GM21390 (cell line): ENCODE data around the gene UBAP2.

Experiments
- ATAC-seq: cut with Tn5 transposase; IDR thresholded peaks from one replicate; pipeline ENCODE4 v1.9.1; 2021; ENCODE audit not compliant: unreplicated experiment

The UBAP2 gene

GRCh38 chr9:33924978-33925797 is 123.5 kb downstream of the UBAP2 start:
- no peak for ATAC-seq

- ATAC-seq: no peak
Observed at GRCh38 chr9:33923998-33924701, 124.5 kb downstream of the UBAP2 start.

GRCh38 chr9:33923079-33923478 is 125.6 kb downstream of the UBAP2 start:
- no peak for ATAC-seq

GRCh38 chr9:33921967-33922895 is 126.5 kb downstream of the UBAP2 start:
- ATAC-seq: no peak

- no peak for ATAC-seq
Observed at GRCh38 chr9:33919276-33919897, 129.3 kb downstream of the UBAP2 start.

GRCh38 chr9:33917036-33917435 is 131.7 kb downstream of the UBAP2 start:
- ATAC-seq: no peak

GRCh38 chr9:33914887-33915628 is 133.6 kb downstream of the UBAP2 start:
- ATAC-seq: no peak

GRCh38 chr9:33913541-33913940 is 135.1 kb downstream of the UBAP2 start:
- no peak for ATAC-seq

GRCh38 chr9:33908749-33909148 is 139.9 kb downstream of the UBAP2 start:
- no peak for ATAC-seq

GRCh38 chr9:33908114-33908513 is 140.6 kb downstream of the UBAP2 start:
- no peak for ATAC-seq

GRCh38 chr9:33907347-33907746 is 141.3 kb downstream of the UBAP2 start:
- ATAC-seq: no peak

GRCh38 chr9:33906769-33907168 is 141.9 kb downstream of the UBAP2 start:
- no peak for ATAC-seq

- no peak for ATAC-seq
Observed at GRCh38 chr9:33905137-33905536, 143.6 kb downstream of the UBAP2 start.

- no peak for ATAC-seq
Observed at GRCh38 chr9:33903157-33903780, 145.4 kb downstream of the UBAP2 start.

- ATAC-seq: no peak
Observed at GRCh38 chr9:33894316-33894715, 154.4 kb downstream of the UBAP2 start.

GRCh38 chr9:33893861-33894260 is 154.8 kb downstream of the UBAP2 start:
- ATAC-seq: no peak

- ATAC-seq: no peak
Observed at GRCh38 chr9:33885948-33886347, 162.7 kb downstream of the UBAP2 start.

- no peak for ATAC-seq
Observed at GRCh38 chr9:33884856-33885701, 163.6 kb downstream of the UBAP2 start.

GRCh38 chr9:33881635-33882034 is 167.1 kb downstream of the UBAP2 start:
- no peak for ATAC-seq
